T-cell (primary cell): ENCODE measurements around the gene UMOD. TPM values are rescaled to one million over a fixed set of nuclear protein-coding genes. Genes with fewer than 3 reads are reported as not detected.

Source experiments
- ATAC-seq, 4 experiments: fragments of 200-7000 bp in 3 of 4; fragments of 150-1000 bp in 1 of 4; cut with Tn5 transposase; replicated peaks in 1 of 4; 1 replicate in 3 of 4; 2 replicates in 1 of 4; pipeline ENCODE4 v1.10.0; 2021; ENCODE audit warnings: moderate library complexity in 3 of 4, mild to moderate bottlenecking in 2 of 4, moderate number of reproducible peaks in 1 of 4
- CTCF ChIA-PET, 2 donors: fragments of 300-600 bp; sonication (Branson Sonifier 250); formaldehyde crosslinking; loops; one replicate each; lab custom pipeline; 2022; ENCODE audit warnings: antibody characterized with exemption in 2 of 2; lab: Charles Lee
- POLR2A ChIA-PET, 2 donors: fragments of 300-600 bp; sonication (Branson Sonifier 250); formaldehyde crosslinking; loops; one replicate each; lab custom pipeline; 2022; ENCODE audit warnings: antibody characterized with exemption in 2 of 2; lab: Charles Lee
- DNase-seq, 35 experiments: peaks; one replicate each; pipeline versions ENCODE4 v3.0.0 to v3.0.0-alpha.2; 2013 to 2023
- H3K27ac ChIP-seq: one replicate; pipeline ENCODE4 v1.5.1; 2013; ENCODE audit warnings: low read length
- H3K27me3 ChIP-seq, 2 experiments: replicated peaks in 1 of 2; 1 replicate in 1 of 2; 2 replicates in 1 of 2; pipeline versions ENCODE4 v1.6.1 to v1.7.0; 2013; ENCODE audit warnings: low read length in 1 of 2, mixed read lengths in 1 of 2; ENCODE audit not compliant: control insufficient read depth in 2 of 2, insufficient read depth in 2 of 2; ENCODE audit errors: extremely low read depth in 1 of 2
- H3K36me3 ChIP-seq, 2 donors: 1 replicate in 1 of 2; 2 replicates in 1 of 2; pipeline versions ENCODE4 v1.6.1 to v1.7.0; 2013; ENCODE audit warnings: low read length in 1 of 2; ENCODE audit not compliant: control insufficient read depth in 2 of 2, insufficient read depth in 1 of 2; ENCODE audit errors: extremely low read depth in 1 of 2
- H3K4me1 ChIP-seq, 2 experiments: 1 replicate in 1 of 2; 2 replicates in 1 of 2; pipeline versions ENCODE4 v1.6.1 to v1.7.0; 2013; ENCODE audit warnings: low read length in 2 of 2, mixed read lengths in 1 of 2; ENCODE audit not compliant: insufficient read depth in 2 of 2, control insufficient read depth in 1 of 2; ENCODE audit errors: extremely low read depth in 1 of 2
- H3K4me3 ChIP-seq, 2 donors: 1 replicate in 1 of 2; 2 replicates in 1 of 2; pipeline versions ENCODE4 v1.5.1 to v1.7.0; 2013; ENCODE audit warnings: mild to moderate bottlenecking in 2 of 2, low read length in 1 of 2, moderate library complexity in 1 of 2; ENCODE audit not compliant: control insufficient read depth in 1 of 2; ENCODE audit errors: extremely low read depth in 1 of 2
- H3K9me3 ChIP-seq: 2 replicates; pipeline ENCODE4 v1.7.0; 2013
- H3K27ac Mint-ChIP-seq, 2 donors: one replicate each; pipeline ENCODE4 v1.8.0; 2020 to 2021; ENCODE audit warnings: mild to moderate bottlenecking in 2 of 2, mixed read lengths in 2 of 2
- H3K27me3 Mint-ChIP-seq, 2 donors: one replicate each; pipeline ENCODE4 v1.8.0; 2021 to 2022; ENCODE audit warnings: mixed read lengths in 2 of 2
- H3K36me3 Mint-ChIP-seq: one replicate; pipeline ENCODE4 v1.8.0; 2021; ENCODE audit warnings: mixed read lengths
- H3K4me1 Mint-ChIP-seq, 3 donors: one replicate each; pipeline ENCODE4 v1.8.0; 2020 to 2022; ENCODE audit warnings: mixed read lengths in 3 of 3, mild to moderate bottlenecking in 1 of 3
- H3K4me3 Mint-ChIP-seq, 3 donors: one replicate each; pipeline ENCODE4 v1.8.0; 2020 to 2022; ENCODE audit warnings: mild to moderate bottlenecking in 3 of 3, mixed read lengths in 3 of 3, moderate library complexity in 3 of 3
- H3K9me3 Mint-ChIP-seq, 3 donors: one replicate each; pipeline ENCODE4 v1.8.0; 2020 to 2022; ENCODE audit warnings: mixed read lengths in 3 of 3
- WGBS: methylation state at CpG from one replicate; pipeline ENCODE4 v1.1.5; 2013; ENCODE audit warnings: missing lambda C conversion rate; ENCODE audit not compliant: insufficient coverage; 5-methylcytosine and 5-hydroxymethylcytosine counted together
- total RNA-seq, 35 experiments: library from RNA in 6 of 35; stranded (reverse) in 6 of 35; fragments of 120-200 nt in 1 of 35; gene quantifications; one replicate each; pipeline versions ENCODE4 v1.2.1 to v1.2.4 and lab custom pipeline; 2013 to 2026

The UMOD gene
- total RNA-seq, 5 donors from 2014 or later (not counting 1 experiment from before 2014, with no cell fraction given), result not detected

- Histone ChIP-seq H3K4me1 (no peaks in the 10 kb centered on the region), H3K27ac (no peak overlapping the region), H3K9me3 (no peaks in the 10 kb centered on the region), H3K4me3 (no peak overlapping the region), H3K36me3 (no peaks in the 10 kb centered on the region), H3K27me3 (peaks cover 0 to 13% of the 10 kb centered on the region in 2 experiments)
- peak in 29 of 35 experiments; percentile 4 to 66 (median 25) for DNase-seq
- H3K36me3 Mint-ChIP-seq, result no peaks in the 10 kb centered on the region
- H3K9me3 Mint-ChIP-seq, result no peaks in the 10 kb centered on the region
- CTCF ChIA-PET, result interaction anchor here (0.6 to 2.0 kb wide), 11 partner anchors 8 to 831 kb away, joined by 3 to 20 read pairs (median 4); partner anchors contain the start of gene VPS35L (in 1 of the 2)
- peak in 1 of 4 experiments; percentile 40 for ATAC-seq
- H3K27ac Mint-ChIP-seq, result no peak overlapping the region
- POLR2A ChIA-PET, result no interaction called here
- peaks cover 15 to 18% of the 10 kb centered on the region in 2 donors for H3K27me3 Mint-ChIP-seq
- H3K4me1 Mint-ChIP-seq, result peaks cover 0 to 7% (median 2%) of the 10 kb centered on the region in 3 donors
- H3K4me3 Mint-ChIP-seq, result no peak overlapping the region
- WGBS, result 28% methylated on average over 26 of the region's 30 CpGs
These were observed 33.6 kb upstream of the UMOD start for GRCh38 chr16:20385844-20386832.

GRCh38 chr16:20383106-20384029 lies 30.9 kb upstream of the UMOD start:
- no peak overlapping the region for H3K4me3 Mint-ChIP-seq
- no peak overlapping the region for H3K27ac Mint-ChIP-seq

GRCh38 chr16:20382202-20382948 lies 29.9 kb upstream of the UMOD start:
- WGBS, result no CpG with 5 or more reads among the region's 7 CpGs
- Histone ChIP-seq H3K9me3 (no peaks in the 10 kb centered on the region), H3K36me3 (no peaks in the 10 kb centered on the region), H3K4me3 (no peak overlapping the region), H3K4me1 (no peaks in the 10 kb centered on the region), H3K27me3 (peaks cover 0 to 13% of the 10 kb centered on the region in 2 experiments), H3K27ac (no peak overlapping the region)
- POLR2A ChIA-PET, result no interaction called here
- Mint-ChIP-seq H3K4me1 (peaks cover 0 to 7% (median 2%) of the 10 kb centered on the region in 3 donors), H3K27ac (no peak overlapping the region), H3K36me3 (no peaks in the 10 kb centered on the region), H3K9me3 (no peaks in the 10 kb centered on the region), H3K4me3 (no peak overlapping the region), H3K27me3 (peaks cover 13 to 19% of the 10 kb centered on the region in 2 donors)
- no peak for ATAC-seq
- CTCF ChIA-PET, result interaction anchor here in 1 of 2 donors (0.6 to 0.7 kb wide), 3 partner anchors 17 to 1279 kb away, joined by 3 to 9 read pairs (median 7); no protein-coding TSS in a partner anchor
- DNase-seq, result no peak

More at GRCh38 chr16:20383106-20384029, 30.9 kb upstream of the UMOD start:
- no peaks in the 10 kb centered on the region for H3K36me3 ChIP-seq
- DNase-seq (peak in 28 of 35 experiments; percentile 0 to 58 (median 14)), ATAC-seq (peak; percentile 61 to 75 (median 63))
- no peak overlapping the region for H3K27ac ChIP-seq
- ChIA-PET POLR2A (no interaction called here), CTCF (interaction anchor here (0.5 to 1.0 kb wide), 5 partner anchors 30 to 1568 kb away, joined by 3 to 7 read pairs (median 3); no protein-coding TSS in a partner anchor)
- H3K27me3 Mint-ChIP-seq, result peaks cover 18 to 22% of the 10 kb centered on the region in 2 donors
- H3K9me3 Mint-ChIP-seq, result no peaks in the 10 kb centered on the region
- H3K9me3 ChIP-seq, result no peaks in the 10 kb centered on the region
- no peak overlapping the region for H3K4me3 ChIP-seq
- WGBS, result 6% methylated on average over 6 of the region's 11 CpGs
- no peaks in the 10 kb centered on the region for H3K36me3 Mint-ChIP-seq
- peaks cover 0 to 13% of the 10 kb centered on the region in 2 experiments for H3K27me3 ChIP-seq
- H3K4me1 ChIP-seq, result no peaks in the 10 kb centered on the region
- H3K4me1 Mint-ChIP-seq, result peaks cover 0 to 7% (median 2%) of the 10 kb centered on the region in 3 donors

GRCh38 chr16:20380782-20381181 lies 28.3 kb upstream of the UMOD start:
- Histone ChIP-seq H3K4me1 (no peaks in the 10 kb centered on the region), H3K27ac (no peak overlapping the region), H3K9me3 (no peaks in the 10 kb centered on the region), H3K36me3 (no peaks in the 10 kb centered on the region), H3K4me3 (no peak overlapping the region), H3K27me3 (peaks cover 0 to 4% of the 10 kb centered on the region in 2 experiments)
- POLR2A ChIA-PET, result interaction anchor here in 1 of 2 donors (0.6 kb wide), 1 partner anchor 651 kb away, joined by 3 read pairs; no protein-coding TSS in a partner anchor
- Mint-ChIP-seq H3K27me3 (peaks cover 6 to 10% of the 10 kb centered on the region in 2 donors), H3K9me3 (no peaks in the 10 kb centered on the region), H3K36me3 (no peaks in the 10 kb centered on the region), H3K4me1 (peaks cover 0 to 7% (median 2%) of the 10 kb centered on the region in 3 donors), H3K4me3 (no peak overlapping the region), H3K27ac (no peak overlapping the region)
- WGBS, result 42% methylated on average over 2 of the region's 3 CpGs
- DNase-seq, result no peak
- CTCF ChIA-PET, result no interaction called here
- no peak for ATAC-seq

GRCh38 chr16:20377181-20377580 lies 24.7 kb upstream of the UMOD start:
- H3K4me1 Mint-ChIP-seq, result no peaks in the 10 kb centered on the region

More at GRCh38 chr16:20377181-20377580, 24.7 kb upstream of the UMOD start:
- Histone ChIP-seq H3K36me3 (no peaks in the 10 kb centered on the region), H3K9me3 (no peaks in the 10 kb centered on the region), H3K4me1 (no peaks in the 10 kb centered on the region), H3K27ac (no peak overlapping the region), H3K27me3 (peaks cover 2 to 4% of the 10 kb centered on the region in 2 experiments), H3K4me3 (no peak overlapping the region)
- Mint-ChIP-seq H3K27me3 (peaks cover 6 to 13% of the 10 kb centered on the region in 2 donors), H3K36me3 (no peaks in the 10 kb centered on the region), H3K27ac (no peak overlapping the region), H3K9me3 (no peaks in the 10 kb centered on the region), H3K4me3 (no peak overlapping the region)
- no peak for DNase-seq
- WGBS, result 83% methylated on average over 1 of the region's 5 CpGs
- ChIA-PET CTCF (interaction anchor here in 1 of 2 donors (0.5 kb wide), 1 partner anchor 631 kb away, joined by 3 read pairs; no protein-coding TSS in a partner anchor), POLR2A (no interaction called here)
- no peak for ATAC-seq
